A549 (cell line): ENCODE results near the gene NEAT1. TPM values are rescaled to one million over a fixed set of nuclear protein-coding genes. Genes with fewer than 3 reads are reported as not detected.

Experiments
- BHLHE40 ChIP-seq: IDR thresholded peaks from 2 replicates; pipeline ENCODE4 v1.6.1; 2012; ENCODE audit warnings: low read depth, low read length, inconsistent platforms
- CBX8 ChIP-seq: fragments of 200-600 bp; sonication (generic); IDR thresholded peaks from 2 replicates; pipeline ENCODE4 v1.6.1; 2016
- CEBPB ChIP-seq, 2 experiments: fragments of >200 bp in 1 of 2; sonication (Bioruptor Twin) in 1 of 2; formaldehyde crosslinking in 1 of 2; IDR thresholded peaks; 2 replicates each; pipeline ENCODE4 v1.6.1; 2012 to 2016
- EHMT2 ChIP-seq: fragments of 200-600 bp; sonication (generic); IDR thresholded peaks from 2 replicates; pipeline ENCODE4 v1.6.1; 2016; ENCODE audit warnings: antibody characterized with exemption, low read depth, mild to moderate bottlenecking, moderate library complexity
- ESRRA ChIP-seq: fragments of 150-350 bp; IDR thresholded peaks from 2 replicates; pipeline ENCODE4 v1.6.1; 2014; ENCODE audit warnings: mild to moderate bottlenecking, low read length, borderline replicate concordance
- FOSB ChIP-seq: fragments of 250-450 bp; sonication (Bioruptor Pico); IDR thresholded peaks from 2 replicates; pipeline ENCODE4 v1.5.0; 2020; ENCODE audit warnings: mild to moderate bottlenecking, moderate library complexity
- FOSL2 ChIP-seq, 2 experiments: fragments of 450-650 bp in 1 of 2; fragments of >200 bp in 1 of 2; sonication (Bioruptor Twin) in 1 of 2; formaldehyde crosslinking; IDR thresholded peaks; 2 replicates each; pipeline versions ENCODE4 v1.5.0 to v1.6.1; 2016 to 2020; ENCODE audit warnings: mild to moderate bottlenecking in 1 of 2, moderate library complexity in 1 of 2
- FOXS1 ChIP-seq: fragments of 250-450 bp; sonication (Bioruptor Pico); IDR thresholded peaks from 2 replicates; pipeline ENCODE4 v1.5.0; 2020; ENCODE audit warnings: mild to moderate bottlenecking, moderate library complexity
- GATA3 ChIP-seq: IDR thresholded peaks from 2 replicates; pipeline ENCODE4 v1.6.1; 2012; ENCODE audit warnings: borderline replicate concordance
- HEYL ChIP-seq: fragments of 250-450 bp; sonication (Bioruptor Pico); IDR thresholded peaks from 2 replicates; pipeline ENCODE4 v1.8.0; 2021; ENCODE audit warnings: mild to moderate bottlenecking, moderate library complexity
- HOXA7 ChIP-seq: fragments of 250-450 bp; sonication (Bioruptor Pico); IDR thresholded peaks from 2 replicates; pipeline ENCODE4 v1.5.0; 2020; ENCODE audit warnings: mild to moderate bottlenecking, moderate library complexity
- JUN ChIP-seq, 2 experiments: fragments of >200 bp; sonication (Bioruptor Twin); formaldehyde crosslinking; IDR thresholded peaks; 2 replicates in 1 of 2; 3 replicates in 1 of 2; pipeline ENCODE4 v1.6.1; 2016 to 2017
- JUNB ChIP-seq: fragments of >200 bp; sonication (Bioruptor Twin); formaldehyde crosslinking; IDR thresholded peaks from 2 replicates; pipeline ENCODE4 v1.6.1; 2016
- KDM1A ChIP-seq: fragments of 200-600 bp; sonication (generic); IDR thresholded peaks from 2 replicates; pipeline ENCODE4 v1.6.1; 2016; ENCODE audit warnings: low read depth, mild to moderate bottlenecking
- KDM5A ChIP-seq: fragments of 200-600 bp; sonication (generic); IDR thresholded peaks from 2 replicates; pipeline ENCODE4 v1.6.1; 2016; ENCODE audit warnings: antibody characterized with exemption, mild to moderate bottlenecking
- NPAS2 ChIP-seq: fragments of 250-450 bp; sonication (Bioruptor Pico); IDR thresholded peaks from 2 replicates; pipeline ENCODE4 v1.8.0; 2022; ENCODE audit warnings: mild to moderate bottlenecking, moderate library complexity, borderline replicate concordance
- NR3C1 ChIP-seq: fragments of >200 bp; sonication (Bioruptor Twin); formaldehyde crosslinking; IDR thresholded peaks from 3 replicates; pipeline ENCODE4 v1.6.1; 2017
- PHF8 ChIP-seq: fragments of 200-600 bp; sonication (generic); IDR thresholded peaks from 2 replicates; pipeline ENCODE4 v1.6.1; 2016; ENCODE audit warnings: low read depth, mild to moderate bottlenecking, antibody characterized with exemption, moderate library complexity, borderline replicate concordance
- POLR2A ChIP-seq: IDR thresholded peaks from 2 replicates; pipeline ENCODE4 v1.6.1; 2012; ENCODE audit warnings: mild to moderate bottlenecking, low read length
- POLR2AphosphoS2 ChIP-seq: conservative IDR thresholded peaks from 2 replicates; pipeline ENCODE4 v1.6.1; 2012; ENCODE audit warnings: low read length, improper control_type of control experiment, inconsistent platforms
- RAD21 ChIP-seq, 2 experiments: fragments of >200 bp in 1 of 2; sonication (Bioruptor Twin) in 1 of 2; formaldehyde crosslinking in 1 of 2; IDR thresholded peaks in 1 of 2; conservative IDR thresholded peaks in 1 of 2; 2 replicates in 1 of 2; 3 replicates in 1 of 2; pipeline ENCODE4 v1.6.1; 2012 to 2018; ENCODE audit warnings: inconsistent platforms in 1 of 2
- RARB ChIP-seq: fragments of 250-450 bp; sonication (Bioruptor Pico); IDR thresholded peaks from 2 replicates; pipeline ENCODE4 v1.8.0; 2021; ENCODE audit warnings: mild to moderate bottlenecking, moderate library complexity
- RCOR1 ChIP-seq: fragments of 150-350 bp; IDR thresholded peaks from 2 replicates; pipeline ENCODE4 v1.6.1; 2014; ENCODE audit warnings: antibody characterized with exemption, low read length, low read depth
- RNF2 ChIP-seq: fragments of 200-600 bp; sonication (generic); IDR thresholded peaks from 2 replicates; pipeline ENCODE4 v1.6.1; 2016; ENCODE audit warnings: low read depth, mild to moderate bottlenecking, antibody characterized with exemption, moderate library complexity, borderline replicate concordance
- SMC3 ChIP-seq: fragments of >200 bp; sonication (Bioruptor Twin); formaldehyde crosslinking; IDR thresholded peaks from 3 replicates; pipeline ENCODE4 v1.6.1; 2018; ENCODE audit warnings: inconsistent platforms
- SREBF2 ChIP-seq: fragments of 450-650 bp; IDR thresholded peaks from 2 replicates; pipeline ENCODE4 v1.6.1; 2014; ENCODE audit warnings: mild to moderate bottlenecking, moderate library complexity
- TP53 ChIP-seq: fragments of 250-450 bp; sonication (Bioruptor Pico); IDR thresholded peaks from 2 replicates; pipeline ENCODE4 v1.5.0; 2021; ENCODE audit warnings: mild to moderate bottlenecking, moderate library complexity
- ZC3H11A ChIP-seq: fragments of 450-650 bp; IDR thresholded peaks from 2 replicates; pipeline ENCODE4 v1.6.1; 2014; ENCODE audit warnings: antibody characterized with exemption, mild to moderate bottlenecking
- ZNF302 ChIP-seq: fragments of 250-450 bp; sonication (Bioruptor Pico); IDR thresholded peaks from 2 replicates; pipeline ENCODE4 v1.9.0; 2021; ENCODE audit warnings: inconsistent platforms, mild to moderate bottlenecking, moderate library complexity
- polyA plus RNA-seq, 4 experiments: library from polyadenylated mRNA; depleted of rRNA in 3 of 4; stranded (reverse); fragments of >200 nt; fragmentation: RNase III in 1 of 4; extraction: RNeasy Plus Mini Kit Qiagen cat#74134 plus additional on column Dnase treatment in 1 of 4; gene quantifications; 2 replicates in 3 of 4; 3 replicates in 1 of 4; pipeline ENCODE4 v1.2.3, GENCODE V29; 2011 to 2017
- TF ChIP-seq, protein P1 (sequence below): fragments of 450-650 bp; IDR thresholded peaks from 2 replicates; pipeline ENCODE4 v1.6.1; 2014; ENCODE audit warnings: antibody characterized with exemption
- TF ChIP-seq, protein P2 (sequence below): fragments of 250-450 bp; sonication (Bioruptor Pico); IDR thresholded peaks from 2 replicates; pipeline ENCODE4 v1.5.0; 2020; ENCODE audit warnings: low read depth, mild to moderate bottlenecking, moderate library complexity
- TF ChIP-seq, protein P3 (sequence below): IDR thresholded peaks from 2 replicates; pipeline ENCODE4 v1.6.1; 2012; ENCODE audit warnings: low read depth, borderline replicate concordance
- TF ChIP-seq, protein P4 (sequence below): fragments of >200 bp; sonication (Bioruptor Twin); formaldehyde crosslinking; IDR thresholded peaks from 3 replicates; pipeline ENCODE4 v1.6.1; 2016
- TF ChIP-seq, protein P5 (sequence below): IDR thresholded peaks from 2 replicates; pipeline ENCODE4 v1.6.1; 2012
- TF ChIP-seq, protein P6 (sequence below): fragments of 200-600 bp; sonication (generic); IDR thresholded peaks from 2 replicates; pipeline ENCODE4 v1.6.1; 2016; ENCODE audit warnings: antibody characterized with exemption, mild to moderate bottlenecking, moderate library complexity

Gene NEAT1
- polyA plus RNA-seq, 2 of the 4 experiments (the other 2 are of a cell fraction), result 314 to 1,223 TPM

DNA sequence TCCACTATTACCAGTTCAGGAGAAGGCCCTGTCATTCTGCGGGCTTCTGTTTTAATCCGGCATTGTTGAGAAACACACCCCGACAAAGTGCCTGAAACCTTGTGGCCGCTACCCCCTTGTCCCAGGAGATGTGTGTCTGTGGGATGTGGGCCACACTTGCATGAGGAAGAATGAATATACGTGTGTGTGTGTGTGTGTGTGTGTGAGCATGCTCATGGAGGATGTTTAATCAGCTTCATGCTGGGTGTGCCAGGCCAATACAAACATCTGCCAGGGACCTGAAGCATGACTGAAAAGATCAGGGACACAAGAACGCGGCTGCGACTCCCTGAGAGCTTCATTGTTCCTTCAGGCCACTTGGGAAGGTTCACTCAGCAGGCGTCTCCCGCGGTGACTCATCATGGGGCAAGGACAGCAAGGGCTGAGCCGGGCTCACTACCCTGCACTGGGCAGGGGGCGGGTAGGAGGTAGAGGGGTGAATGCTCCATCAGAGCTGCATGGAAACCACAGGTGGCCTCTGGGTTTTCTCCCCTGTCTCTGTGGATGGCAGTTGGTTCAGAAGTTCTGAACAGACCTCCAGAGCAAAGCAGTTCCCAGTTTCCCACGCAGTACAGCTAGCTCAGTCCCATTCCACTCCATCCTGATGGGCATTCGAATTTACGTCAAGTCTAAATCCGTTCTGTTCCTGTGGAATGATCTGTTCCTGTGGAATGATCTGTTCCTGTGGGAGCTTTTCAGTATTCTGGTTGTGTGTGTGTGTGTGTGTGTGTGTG is 69.2 kb downstream of the NEAT1 start (continued):
- TF ChIP-seq RAD21 (conservative IDR thresholded peaks at IDR 0.05 in 1 of 2, IDR thresholded peaks at IDR 0.05 in 1 of 2), result peak in 1 of 2 experiments; percentile 35; a peak in 1 of 5 replicates
- TF ChIP-seq POLR2AphosphoS2, result no peak
- TF ChIP-seq RNF2, result no peak
- TF ChIP-seq HOXA7, result no peak
- TF ChIP-seq KDM5A, result no peak
- TF ChIP-seq JUNB, result peak; percentile 60
- TF ChIP-seq ESRRA, result no peak
- TF ChIP-seq POLR2A, result peak; percentile 6; the same call in 1 of the 2 replicates
- TF ChIP-seq, protein P1, sequence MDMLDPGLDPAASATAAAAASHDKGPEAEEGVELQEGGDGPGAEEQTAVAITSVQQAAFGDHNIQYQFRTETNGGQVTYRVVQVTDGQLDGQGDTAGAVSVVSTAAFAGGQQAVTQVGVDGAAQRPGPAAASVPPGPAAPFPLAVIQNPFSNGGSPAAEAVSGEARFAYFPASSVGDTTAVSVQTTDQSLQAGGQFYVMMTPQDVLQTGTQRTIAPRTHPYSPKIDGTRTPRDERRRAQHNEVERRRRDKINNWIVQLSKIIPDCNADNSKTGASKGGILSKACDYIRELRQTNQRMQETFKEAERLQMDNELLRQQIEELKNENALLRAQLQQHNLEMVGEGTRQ, result no peak
- TF ChIP-seq CEBPB (IDR thresholded peaks at IDR 0.05), result no peak
- TF ChIP-seq FOSL2 (IDR thresholded peaks at IDR 0.05), result peak; percentile 43
- peak; percentile 98 for TF ChIP-seq FOSL2 (CRISPR knock-in tag; IDR thresholded peaks at IDR 0.05)
- TF ChIP-seq, protein P2, sequence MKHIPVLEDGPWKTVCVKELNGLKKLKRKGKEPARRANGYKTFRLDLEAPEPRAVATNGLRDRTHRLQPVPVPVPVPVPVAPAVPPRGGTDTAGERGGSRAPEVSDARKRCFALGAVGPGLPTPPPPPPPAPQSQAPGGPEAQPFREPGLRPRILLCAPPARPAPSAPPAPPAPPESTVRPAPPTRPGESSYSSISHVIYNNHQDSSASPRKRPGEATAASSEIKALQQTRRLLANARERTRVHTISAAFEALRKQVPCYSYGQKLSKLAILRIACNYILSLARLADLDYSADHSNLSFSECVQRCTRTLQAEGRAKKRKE (CRISPR knock-in tag), result peak; percentile 30; the same call in 1 of the 2 replicates
- TF ChIP-seq, protein P3, sequence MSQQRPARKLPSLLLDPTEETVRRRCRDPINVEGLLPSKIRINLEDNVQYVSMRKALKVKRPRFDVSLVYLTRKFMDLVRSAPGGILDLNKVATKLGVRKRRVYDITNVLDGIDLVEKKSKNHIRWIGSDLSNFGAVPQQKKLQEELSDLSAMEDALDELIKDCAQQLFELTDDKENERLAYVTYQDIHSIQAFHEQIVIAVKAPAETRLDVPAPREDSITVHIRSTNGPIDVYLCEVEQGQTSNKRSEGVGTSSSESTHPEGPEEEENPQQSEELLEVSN, result no peak
- TF ChIP-seq JUN (IDR thresholded peaks at IDR 0.05), result peak; percentile 63 to 77; a peak in 3 of 5 replicates
- no peak for TF ChIP-seq TP53
- TF ChIP-seq HEYL (CRISPR knock-in tag), result peak; percentile 35; the same call in 1 of the 2 replicates
- TF ChIP-seq FOSB (CRISPR knock-in tag), result no peak; the same call in 1 of the 2 replicates
- peak; percentile 67 for TF ChIP-seq GATA3
- TF ChIP-seq, protein P4, sequence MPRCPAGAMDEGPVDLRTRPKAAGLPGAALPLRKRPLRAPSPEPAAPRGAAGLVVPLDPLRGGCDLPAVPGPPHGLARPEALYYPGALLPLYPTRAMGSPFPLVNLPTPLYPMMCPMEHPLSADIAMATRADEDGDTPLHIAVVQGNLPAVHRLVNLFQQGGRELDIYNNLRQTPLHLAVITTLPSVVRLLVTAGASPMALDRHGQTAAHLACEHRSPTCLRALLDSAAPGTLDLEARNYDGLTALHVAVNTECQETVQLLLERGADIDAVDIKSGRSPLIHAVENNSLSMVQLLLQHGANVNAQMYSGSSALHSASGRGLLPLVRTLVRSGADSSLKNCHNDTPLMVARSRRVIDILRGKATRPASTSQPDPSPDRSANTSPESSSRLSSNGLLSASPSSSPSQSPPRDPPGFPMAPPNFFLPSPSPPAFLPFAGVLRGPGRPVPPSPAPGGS, result 0 out of 3 replicates have a peak, but pooled peaks have one; percentile 45
- TF ChIP-seq CBX8, result no peak
- TF ChIP-seq BHLHE40, result no peak
- no peak for TF ChIP-seq RARB (CRISPR knock-in tag)
- TF ChIP-seq, protein P5, sequence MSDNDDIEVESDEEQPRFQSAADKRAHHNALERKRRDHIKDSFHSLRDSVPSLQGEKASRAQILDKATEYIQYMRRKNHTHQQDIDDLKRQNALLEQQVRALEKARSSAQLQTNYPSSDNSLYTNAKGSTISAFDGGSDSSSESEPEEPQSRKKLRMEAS, result peak; percentile 84
- TF ChIP-seq PHF8, result no peak
- TF ChIP-seq EHMT2, result no peak
- 0 out of 2 replicates have a peak, but pooled peaks have one; percentile 80 for TF ChIP-seq FOXS1
- TF ChIP-seq SMC3, result no peak; the same call in 2 of the 3 replicates
- TF ChIP-seq, protein P6, sequence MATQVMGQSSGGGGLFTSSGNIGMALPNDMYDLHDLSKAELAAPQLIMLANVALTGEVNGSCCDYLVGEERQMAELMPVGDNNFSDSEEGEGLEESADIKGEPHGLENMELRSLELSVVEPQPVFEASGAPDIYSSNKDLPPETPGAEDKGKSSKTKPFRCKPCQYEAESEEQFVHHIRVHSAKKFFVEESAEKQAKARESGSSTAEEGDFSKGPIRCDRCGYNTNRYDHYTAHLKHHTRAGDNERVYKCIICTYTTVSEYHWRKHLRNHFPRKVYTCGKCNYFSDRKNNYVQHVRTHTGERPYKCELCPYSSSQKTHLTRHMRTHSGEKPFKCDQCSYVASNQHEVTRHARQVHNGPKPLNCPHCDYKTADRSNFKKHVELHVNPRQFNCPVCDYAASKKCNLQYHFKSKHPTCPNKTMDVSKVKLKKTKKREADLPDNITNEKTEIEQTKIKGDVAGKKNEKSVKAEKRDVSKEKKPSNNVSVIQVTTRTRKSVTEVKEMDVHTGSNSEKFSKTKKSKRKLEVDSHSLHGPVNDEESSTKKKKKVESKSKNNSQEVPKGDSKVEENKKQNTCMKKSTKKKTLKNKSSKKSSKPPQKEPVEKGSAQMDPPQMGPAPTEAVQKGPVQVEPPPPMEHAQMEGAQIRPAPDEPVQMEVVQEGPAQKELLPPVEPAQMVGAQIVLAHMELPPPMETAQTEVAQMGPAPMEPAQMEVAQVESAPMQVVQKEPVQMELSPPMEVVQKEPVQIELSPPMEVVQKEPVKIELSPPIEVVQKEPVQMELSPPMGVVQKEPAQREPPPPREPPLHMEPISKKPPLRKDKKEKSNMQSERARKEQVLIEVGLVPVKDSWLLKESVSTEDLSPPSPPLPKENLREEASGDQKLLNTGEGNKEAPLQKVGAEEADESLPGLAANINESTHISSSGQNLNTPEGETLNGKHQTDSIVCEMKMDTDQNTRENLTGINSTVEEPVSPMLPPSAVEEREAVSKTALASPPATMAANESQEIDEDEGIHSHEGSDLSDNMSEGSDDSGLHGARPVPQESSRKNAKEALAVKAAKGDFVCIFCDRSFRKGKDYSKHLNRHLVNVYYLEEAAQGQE, result no peak
- no peak for TF ChIP-seq ZNF302 (CRISPR knock-in tag)
- no peak for TF ChIP-seq SREBF2
- TF ChIP-seq RCOR1, result no peak
- no peak for TF ChIP-seq NPAS2 (CRISPR knock-in tag)
- TF ChIP-seq NR3C1, result no peak
- no peak for TF ChIP-seq KDM1A
- no peak for TF ChIP-seq ZC3H11A
